Activated CD4-positive, alpha-beta T cell treated with anti-CD3 and anti-CD28 coated beads, Interleukin-2, amount 10 ng/mL, durations not matched to agents 7 days and 5 days (primary cell): ENCODE results near the gene DAPK2. TPM values are rescaled to one million over a fixed set of nuclear protein-coding genes. Genes with fewer than 3 reads are reported as not detected.

Experiments used
- CTCF ChIA-PET: fragments of 350-600 bp; sonication (Branson Sonifier 250); formaldehyde crosslinking; loops from one replicate; lab custom pipeline; 2021; ENCODE audit warnings: antibody characterized with exemption; lab: Charles Lee
- POLR2A ChIA-PET: fragments of 350-600 bp; sonication (Branson Sonifier 250); formaldehyde crosslinking; loops from one replicate; lab custom pipeline; 2021; ENCODE audit warnings: antibody characterized with exemption; lab: Charles Lee
- DNase-seq: peaks from one replicate; pipeline ENCODE4 v3.0.0-alpha.2; 2020
- H3K27ac Mint-ChIP-seq: one replicate; pipeline ENCODE4 v1.8.0; 2021; ENCODE audit warnings: mild to moderate bottlenecking, moderate library complexity, mixed read lengths
- H3K27me3 Mint-ChIP-seq: one replicate; pipeline ENCODE4 v1.8.0; 2021; ENCODE audit warnings: mixed read lengths
- H3K36me3 Mint-ChIP-seq: one replicate; pipeline ENCODE4 v1.8.0; 2021; ENCODE audit warnings: low read depth, mixed read lengths
- H3K4me1 Mint-ChIP-seq: one replicate; pipeline ENCODE4 v1.8.0; 2021; ENCODE audit warnings: mixed read lengths
- H3K4me3 Mint-ChIP-seq: one replicate; pipeline ENCODE4 v1.8.0; 2021; ENCODE audit warnings: mild to moderate bottlenecking, moderate library complexity, mixed read lengths
- H3K9me3 Mint-ChIP-seq: one replicate; pipeline ENCODE4 v1.8.0; 2021; ENCODE audit warnings: mixed read lengths
- total RNA-seq, 2 experiments: library from RNA; stranded (reverse); gene quantifications; one replicate each; pipeline ENCODE4 v1.2.3, GENCODE V29; 2021

Gene DAPK2
- total RNA-seq, 2 experiments from 2014 or later = 0.83 to 0.87 TPM

DNA sequence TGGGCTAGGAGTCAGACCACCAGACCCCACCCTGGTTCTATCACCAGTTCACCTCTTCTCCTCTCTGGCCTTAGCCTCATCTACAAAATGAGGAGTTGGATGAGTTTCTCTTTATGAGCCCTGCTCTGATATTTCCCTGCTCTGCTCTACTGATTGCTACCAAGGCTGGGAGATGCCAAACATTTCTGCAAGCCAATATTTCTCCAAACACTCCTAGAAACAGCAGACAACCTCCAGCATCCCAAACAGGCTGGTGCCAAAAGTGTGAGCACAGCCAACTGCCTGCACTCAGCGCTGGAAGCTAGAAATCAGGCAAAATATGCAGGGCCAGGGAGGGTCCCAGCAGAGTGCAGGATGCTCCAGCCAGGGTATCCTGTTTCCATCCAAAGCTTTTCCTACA, 10.8 kb downstream of the DAPK2 start:
- Mint-ChIP-seq H3K36me3 (no peaks in the 10 kb centered on the region), H3K4me1 (peaks cover 7% of the 10 kb centered on the region), H3K27me3 (no peaks in the 10 kb centered on the region), H3K9me3 (no peaks in the 10 kb centered on the region), H3K4me3 (no peak overlapping the region), H3K27ac (no peak overlapping the region)
- DNase-seq = no peak
- CTCF ChIA-PET = interaction anchor here (3.2 kb wide), 1 partner anchor 10 kb away, joined by 17 read pairs; the partner anchor contains the start of gene DAPK2
- POLR2A ChIA-PET = no interaction called here

DNA sequence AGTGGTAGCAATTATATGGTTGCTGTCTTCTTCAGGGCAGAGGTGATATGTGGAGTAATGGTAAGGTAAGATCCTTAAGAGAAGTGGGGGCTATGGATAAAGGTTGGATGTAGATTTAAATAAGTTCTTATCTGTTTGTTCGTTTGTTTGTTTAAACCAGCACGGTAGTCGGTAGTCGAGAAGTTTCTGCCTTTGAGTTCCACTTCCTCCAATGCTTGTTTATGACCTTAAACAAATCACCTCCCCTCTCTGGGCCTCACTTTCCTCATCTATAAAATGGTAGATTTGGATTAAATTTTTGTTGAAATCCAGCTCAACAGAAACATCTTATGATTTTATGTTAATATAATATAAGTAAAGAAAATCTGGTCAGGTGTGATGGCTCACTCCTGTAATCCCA, 11.8 kb downstream of the DAPK2 start:
- no peaks in the 10 kb centered on the region for H3K36me3 Mint-ChIP-seq
- ChIA-PET CTCF (no interaction called here), POLR2A (no interaction called here)

DNA sequence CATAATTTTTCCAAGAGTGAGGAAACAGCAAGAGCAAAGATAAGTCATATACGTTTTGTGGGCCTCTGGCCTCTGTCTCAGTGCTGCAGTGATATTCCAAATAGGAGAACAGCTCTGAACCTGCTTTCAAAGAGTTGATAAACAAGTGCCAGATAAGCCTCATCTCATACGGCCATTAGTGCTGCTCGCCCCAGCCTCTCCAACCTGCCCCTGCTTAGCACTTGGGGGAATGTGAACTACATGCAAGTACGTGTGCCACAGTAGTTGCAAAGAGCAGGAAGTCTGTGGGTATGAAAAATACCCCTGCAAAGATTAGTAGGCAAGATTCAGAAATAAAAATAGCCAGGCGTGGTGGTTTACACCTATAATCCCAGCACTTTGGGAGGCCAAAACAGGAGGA, 14.0 kb downstream of the DAPK2 start:
- peaks cover 10% of the 10 kb centered on the region for H3K4me1 Mint-ChIP-seq
- no peak overlapping the region for H3K4me3 Mint-ChIP-seq
- H3K9me3 Mint-ChIP-seq = no peaks in the 10 kb centered on the region
- DNase-seq = no peak
- H3K27ac Mint-ChIP-seq = no peak overlapping the region
- no peaks in the 10 kb centered on the region for H3K27me3 Mint-ChIP-seq
- ChIA-PET CTCF (interaction anchor here (2.9 kb wide), 1 partner anchor 10 kb away, joined by 11 read pairs; no protein-coding TSS in a partner anchor), POLR2A (no interaction called here)
- H3K36me3 Mint-ChIP-seq = no peaks in the 10 kb centered on the region

More for the DNA sequence above, 11.8 kb downstream of the DAPK2 start:
- Mint-ChIP-seq H3K27ac (no peak overlapping the region), H3K4me3 (no peak overlapping the region), H3K9me3 (no peaks in the 10 kb centered on the region), H3K4me1 (peaks cover 8% of the 10 kb centered on the region), H3K27me3 (no peaks in the 10 kb centered on the region)
- no peak for DNase-seq

DNA sequence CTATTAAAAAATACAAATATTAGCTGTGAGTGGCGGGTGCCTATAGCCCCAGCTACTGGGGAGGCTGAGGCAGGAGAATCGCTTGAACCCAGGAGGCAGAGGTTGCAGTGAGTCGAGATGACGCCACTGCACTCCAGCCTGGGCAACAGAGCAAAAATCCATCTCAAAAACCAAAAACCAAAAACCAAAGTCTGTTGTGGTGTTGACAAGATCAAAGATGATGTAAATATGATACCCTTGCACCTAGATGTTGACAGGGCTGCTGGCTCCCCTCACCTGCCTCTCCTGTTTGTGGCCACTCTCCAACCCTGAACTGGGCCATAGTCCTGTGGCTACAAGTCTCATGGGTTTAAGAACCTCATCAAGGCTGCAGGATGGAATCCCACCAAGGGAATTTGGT, 16.2 kb downstream of the DAPK2 start:
- DNase-seq = no peak
- CTCF ChIA-PET = interaction anchor here (1.1 to 1.4 kb wide), 3 partner anchors 39 to 170 kb away, joined by 3 to 5 read pairs (median 3); no protein-coding TSS in a partner anchor
- POLR2A ChIA-PET = no interaction called here
- no peaks in the 10 kb centered on the region for H3K9me3 Mint-ChIP-seq
- no peak overlapping the region for H3K4me3 Mint-ChIP-seq
- no peaks in the 10 kb centered on the region for H3K36me3 Mint-ChIP-seq
- no peaks in the 10 kb centered on the region for H3K27me3 Mint-ChIP-seq
- H3K4me1 Mint-ChIP-seq = peaks cover 11% of the 10 kb centered on the region
- H3K27ac Mint-ChIP-seq = no peak overlapping the region

DNA sequence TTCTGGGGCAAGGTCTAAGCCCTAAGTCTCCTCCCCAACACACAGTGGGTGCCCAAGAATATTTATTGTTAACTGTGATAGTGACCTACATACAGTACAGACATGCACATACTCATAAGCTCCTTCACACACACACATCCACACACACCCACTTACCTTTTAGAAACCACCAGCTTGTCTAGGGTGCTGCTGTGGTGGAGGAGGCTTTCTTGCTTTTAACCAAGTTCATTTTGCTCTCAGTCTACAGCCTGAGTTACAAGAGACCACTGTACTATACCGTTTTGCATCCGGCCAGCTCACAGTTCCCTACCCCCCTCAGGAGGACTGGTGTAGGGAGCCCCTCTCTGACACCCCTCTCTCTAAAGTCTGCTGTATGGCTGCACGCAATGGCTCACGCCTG, 16.7 kb downstream of the DAPK2 start:
- POLR2A ChIA-PET = no interaction called here
- H3K4me3 Mint-ChIP-seq = no peak overlapping the region
- H3K27ac Mint-ChIP-seq = no peak overlapping the region
- no peaks in the 10 kb centered on the region for H3K36me3 Mint-ChIP-seq
- no peaks in the 10 kb centered on the region for H3K9me3 Mint-ChIP-seq
- CTCF ChIA-PET = interaction anchor here (0.9 to 1.4 kb wide), 6 partner anchors 10 to 261 kb away, joined by 3 to 10 read pairs (median 4); partner anchors contain the start of gene DAPK2
- no peak for DNase-seq
- peaks cover 11% of the 10 kb centered on the region for H3K4me1 Mint-ChIP-seq
- H3K27me3 Mint-ChIP-seq = no peaks in the 10 kb centered on the region

DNA sequence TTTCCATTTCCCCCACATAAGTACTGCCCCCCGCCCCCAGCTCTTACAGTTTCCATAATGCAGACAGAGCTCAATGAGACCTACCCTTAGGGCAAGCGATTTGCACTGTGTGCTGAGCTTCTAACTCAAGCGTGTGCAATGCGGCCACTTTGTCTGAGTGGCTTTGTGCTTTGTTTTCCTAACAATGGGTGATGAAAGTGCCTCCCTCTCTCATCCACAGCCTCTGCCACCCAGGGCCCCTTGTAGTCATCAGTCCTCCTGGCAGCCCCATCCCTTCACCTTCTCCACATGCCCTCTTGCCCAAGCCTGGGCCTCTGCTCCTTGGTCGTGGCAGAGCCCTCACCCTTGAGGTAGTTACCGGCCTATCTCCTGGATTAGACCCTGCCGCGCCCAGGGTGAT, 17.2 kb downstream of the DAPK2 start:
- H3K27ac Mint-ChIP-seq = no peak overlapping the region
- no peaks in the 10 kb centered on the region for H3K36me3 Mint-ChIP-seq

DNA sequence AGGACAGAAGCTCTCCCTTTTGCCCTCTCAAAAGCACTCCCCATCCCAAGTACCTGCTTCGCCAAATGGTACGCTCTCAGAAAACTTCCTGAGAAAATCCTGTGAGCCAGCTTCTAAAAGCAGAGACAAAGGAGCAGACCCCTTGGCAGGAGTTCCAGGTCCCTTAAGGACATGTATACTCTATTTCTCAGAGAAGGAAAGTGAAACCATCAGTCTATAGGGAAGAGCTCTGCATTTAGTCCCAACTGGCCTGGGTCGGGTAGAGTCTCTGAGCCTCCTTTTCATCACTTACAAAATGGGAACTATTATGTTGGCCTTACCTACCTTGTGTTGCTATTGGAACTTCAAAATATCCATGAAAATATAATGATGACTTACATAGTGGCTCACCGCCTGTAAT, 19.7 kb downstream of the DAPK2 start:
- no peaks in the 10 kb centered on the region for H3K9me3 Mint-ChIP-seq
- H3K36me3 Mint-ChIP-seq = no peaks in the 10 kb centered on the region
- ChIA-PET POLR2A (no interaction called here), CTCF (interaction anchor here (0.6 kb wide), 1 partner anchor 117 kb away, joined by 4 read pairs; no protein-coding TSS in a partner anchor)
- H3K27ac Mint-ChIP-seq = no peak overlapping the region
- H3K27me3 Mint-ChIP-seq = no peaks in the 10 kb centered on the region
- no peak for DNase-seq
- H3K4me3 Mint-ChIP-seq = no peak overlapping the region
- H3K4me1 Mint-ChIP-seq = peaks cover 4% of the 10 kb centered on the region

More for the DNA sequence above, 17.2 kb downstream of the DAPK2 start:
- Mint-ChIP-seq H3K9me3 (no peaks in the 10 kb centered on the region), H3K27me3 (no peaks in the 10 kb centered on the region), H3K4me1 (peaks cover 11% of the 10 kb centered on the region), H3K4me3 (no peak overlapping the region)
- DNase-seq = no peak
- ChIA-PET CTCF (interaction anchor here (0.9 to 1.4 kb wide), 6 partner anchors 11 to 260 kb away, joined by 3 to 10 read pairs (median 4); partner anchors contain the start of gene DAPK2), POLR2A (no interaction called here)

DNA sequence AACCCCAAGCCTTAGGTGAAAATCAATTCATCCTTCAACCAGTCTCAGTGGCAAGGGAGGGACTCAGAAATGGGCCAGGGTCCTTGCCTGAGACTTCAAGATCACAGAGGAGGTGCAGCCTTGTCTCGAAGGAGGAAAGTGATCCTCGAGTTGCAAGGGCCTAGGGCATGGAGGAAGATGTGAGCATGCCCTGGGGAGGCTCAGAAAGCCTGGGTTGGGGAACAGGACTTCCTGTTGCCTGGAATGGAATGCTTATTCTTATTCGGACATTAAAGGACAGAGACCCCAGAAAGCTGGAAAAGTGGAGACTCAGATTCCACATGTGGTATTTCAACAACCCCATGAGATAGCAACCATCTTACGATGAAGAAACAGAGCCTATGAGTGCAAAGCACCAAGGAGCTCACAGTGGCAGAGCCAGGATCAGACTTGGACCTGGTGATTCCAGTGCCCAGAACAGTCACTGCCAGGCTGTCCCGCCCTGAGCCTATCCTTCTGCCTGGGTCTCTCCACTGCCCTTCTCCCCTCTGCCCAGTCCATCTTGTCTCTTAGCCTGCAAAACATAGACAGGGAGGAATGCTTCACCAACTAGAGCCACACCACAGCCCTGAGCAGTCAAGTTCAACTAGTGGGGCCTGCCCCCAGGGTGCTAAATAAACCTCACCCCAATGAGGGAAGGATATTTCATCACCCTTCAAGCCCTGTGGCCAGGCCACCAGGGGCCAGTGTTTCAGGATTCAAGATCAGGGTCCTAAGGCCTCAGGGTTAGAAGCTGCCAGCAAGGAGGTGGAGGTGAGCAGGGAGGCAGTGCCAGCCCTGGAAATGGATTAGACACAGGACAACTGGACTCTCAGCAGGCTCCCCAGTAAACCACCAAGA, 21.9 kb downstream of the DAPK2 start:
- no peak overlapping the region for H3K4me3 Mint-ChIP-seq
- no peaks in the 10 kb centered on the region for H3K27me3 Mint-ChIP-seq
- no peak overlapping the region for H3K27ac Mint-ChIP-seq
- H3K9me3 Mint-ChIP-seq = peaks cover 5% of the 10 kb centered on the region
- ChIA-PET CTCF (interaction anchor here (0.6 to 1.3 kb wide), 5 partner anchors 12 to 229 kb away, joined by 3 to 4 read pairs (median 3); partner anchors contain the start of gene DAPK2), POLR2A (no interaction called here)
- H3K36me3 Mint-ChIP-seq = no peaks in the 10 kb centered on the region
- peaks cover 2% of the 10 kb centered on the region for H3K4me1 Mint-ChIP-seq
- DNase-seq = no peak

DNA sequence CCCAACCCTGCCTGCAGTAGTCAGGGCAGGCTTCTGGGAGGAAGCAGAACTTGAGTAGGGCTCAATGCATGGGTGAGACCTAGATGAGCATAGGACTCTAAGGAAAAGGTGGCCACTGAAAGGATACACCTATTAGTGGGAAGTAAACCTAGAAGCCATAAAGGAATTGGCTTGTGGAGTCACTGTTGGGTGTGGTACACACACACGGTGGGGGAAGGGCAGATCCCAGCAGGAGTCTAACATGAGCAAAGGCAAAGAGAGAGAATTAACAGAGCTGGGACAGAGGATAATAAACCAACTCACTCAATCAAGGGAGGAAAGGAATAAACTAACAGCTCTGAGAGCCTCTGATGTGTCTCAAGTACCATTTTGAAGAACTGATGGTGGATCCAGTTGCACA, 23.1 kb downstream of the DAPK2 start:
- no peak overlapping the region for H3K27ac Mint-ChIP-seq
- ChIA-PET POLR2A (no interaction called here), CTCF (no interaction called here)
- H3K36me3 Mint-ChIP-seq = no peaks in the 10 kb centered on the region
- DNase-seq = no peak
- peaks cover 2% of the 10 kb centered on the region for H3K4me1 Mint-ChIP-seq
- H3K4me3 Mint-ChIP-seq = no peak overlapping the region
- peaks cover 5% of the 10 kb centered on the region for H3K9me3 Mint-ChIP-seq
- no peaks in the 10 kb centered on the region for H3K27me3 Mint-ChIP-seq

DNA sequence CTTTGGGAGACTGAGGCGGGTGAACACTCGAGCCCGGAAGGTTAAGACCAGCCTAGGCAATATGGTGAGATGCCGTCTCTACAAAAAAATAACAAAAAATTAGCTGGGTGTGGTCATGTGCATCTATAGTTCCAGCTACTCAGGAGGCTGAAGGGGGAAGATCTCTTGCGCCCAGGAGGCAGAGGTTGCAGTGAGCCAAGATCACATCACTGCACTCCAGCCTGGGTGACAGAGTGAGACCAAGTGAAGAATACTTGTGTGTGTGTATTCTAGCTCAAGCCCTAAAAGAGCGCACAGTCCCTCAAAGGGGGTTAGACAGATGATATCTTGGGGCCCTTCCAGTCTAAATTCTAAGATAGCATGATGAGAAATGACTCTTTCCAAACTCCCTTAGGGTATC, 23.7 kb downstream of the DAPK2 start:
- H3K4me1 Mint-ChIP-seq = peaks cover 2% of the 10 kb centered on the region
- no peak overlapping the region for H3K4me3 Mint-ChIP-seq
- H3K27me3 Mint-ChIP-seq = no peaks in the 10 kb centered on the region
- ChIA-PET CTCF (no interaction called here), POLR2A (no interaction called here)
- H3K27ac Mint-ChIP-seq = no peak overlapping the region
- H3K9me3 Mint-ChIP-seq = peaks cover 5% of the 10 kb centered on the region
- no peak for DNase-seq
- no peaks in the 10 kb centered on the region for H3K36me3 Mint-ChIP-seq

DNA sequence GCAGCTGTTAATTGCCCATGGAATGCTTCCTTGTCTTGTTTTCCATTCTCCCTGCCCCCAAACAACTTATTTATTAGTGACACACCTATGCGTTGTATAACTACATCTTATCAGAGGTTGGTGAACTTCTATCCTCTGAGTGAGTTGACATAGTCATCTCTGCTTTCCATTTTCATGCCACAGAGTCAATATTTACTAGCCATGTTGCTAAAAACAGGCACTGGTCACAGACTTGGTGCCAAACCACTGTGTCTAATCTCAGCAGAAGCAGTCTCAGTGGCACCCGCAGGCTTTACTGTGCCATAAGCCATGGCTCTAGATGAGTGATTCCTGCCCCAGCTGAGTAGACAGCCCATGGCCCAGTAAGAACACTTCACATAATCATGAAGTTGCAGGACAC, 26.5 kb downstream of the DAPK2 start:
- H3K9me3 Mint-ChIP-seq = peaks cover 5% of the 10 kb centered on the region
- H3K4me1 Mint-ChIP-seq = no peaks in the 10 kb centered on the region
- ChIA-PET CTCF (interaction anchor here (1.5 kb wide), 1 partner anchor 17 kb away, joined by 3 read pairs; no protein-coding TSS in a partner anchor), POLR2A (no interaction called here)
- H3K27me3 Mint-ChIP-seq = no peaks in the 10 kb centered on the region
- DNase-seq = no peak
- H3K4me3 Mint-ChIP-seq = no peak overlapping the region
- no peaks in the 10 kb centered on the region for H3K36me3 Mint-ChIP-seq
- no peak overlapping the region for H3K27ac Mint-ChIP-seq

DNA sequence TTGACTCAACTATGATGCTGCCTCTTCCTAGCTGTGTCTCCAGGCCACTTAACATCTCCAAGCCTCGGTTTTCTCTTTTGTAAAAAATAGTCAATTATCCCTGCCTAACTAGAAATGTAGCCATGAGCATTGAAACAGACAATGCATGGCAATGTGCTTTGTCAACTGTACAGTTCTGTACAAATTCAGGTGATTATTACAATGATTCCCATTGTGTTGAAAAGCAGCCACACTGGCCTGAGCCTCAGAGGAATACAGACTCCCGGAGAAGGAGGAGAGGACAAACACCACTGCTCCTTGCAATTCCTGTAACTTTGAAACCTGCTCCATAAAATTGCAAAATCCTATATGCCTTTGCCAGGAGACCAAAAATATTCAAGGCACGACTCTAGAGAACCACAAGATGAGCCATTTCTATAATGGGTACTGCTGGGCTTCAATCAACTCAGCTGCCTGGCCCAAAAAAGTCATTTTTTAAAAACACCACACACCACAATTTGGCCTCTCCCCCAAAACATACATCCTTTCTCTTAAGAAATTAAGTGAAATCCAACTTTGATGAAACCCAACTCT, 28.6 kb downstream of the DAPK2 start:
- no peak for DNase-seq
- ChIA-PET POLR2A (no interaction called here), CTCF (interaction anchor here (1.0 kb wide), 1 partner anchor 28 kb away, joined by 3 read pairs; the partner anchor contains the start of gene DAPK2)
- Mint-ChIP-seq H3K36me3 (no peaks in the 10 kb centered on the region), H3K27ac (no peak overlapping the region), H3K9me3 (peaks cover 5% of the 10 kb centered on the region), H3K27me3 (no peaks in the 10 kb centered on the region), H3K4me1 (peaks cover 11% of the 10 kb centered on the region), H3K4me3 (no peak overlapping the region)
